NK-92 (cell line): ENCODE measurements around the gene PRPSAP2.

Experiments used
- DNase-seq: peaks from one replicate; lab custom pipeline; 2025; ENCODE audit not compliant: unreplicated experiment; lab: John Stamatoyannopoulos, UW

Gene PRPSAP2

GRCh38 chr17:18960803-18961511, 103.0 kb downstream of the PRPSAP2 start:
- no peak for DNase-seq

- no peak for DNase-seq
Measured at GRCh38 chr17:18961634-18962493, 103.9 kb downstream of the PRPSAP2 start.

- no peak for DNase-seq
Measured at GRCh38 chr17:18962494-18962815, 104.5 kb downstream of the PRPSAP2 start.

- no peak for DNase-seq
Measured at GRCh38 chr17:18963126-18964017, 105.4 kb downstream of the PRPSAP2 start.

GRCh38 chr17:18964018-18964351, 106.1 kb downstream of the PRPSAP2 start:
- DNase-seq = no peak

GRCh38 chr17:18964550-18964949, 106.6 kb downstream of the PRPSAP2 start:
- DNase-seq = no peak

- no peak for DNase-seq
Measured at GRCh38 chr17:18965530-18966236, 107.8 kb downstream of the PRPSAP2 start.

GRCh38 chr17:18966831-18967624, 109.1 kb downstream of the PRPSAP2 start:
- no peak for DNase-seq

GRCh38 chr17:18967916-18968315, 110.0 kb downstream of the PRPSAP2 start:
- DNase-seq = no peak

GRCh38 chr17:18968345-18968744, 110.4 kb downstream of the PRPSAP2 start:
- no peak for DNase-seq

- DNase-seq = no peak
Measured at GRCh38 chr17:18968945-18969887, 111.3 kb downstream of the PRPSAP2 start.

- no peak for DNase-seq
Measured at GRCh38 chr17:18970582-18971480, 112.9 kb downstream of the PRPSAP2 start.

GRCh38 chr17:18971801-18972200, 113.9 kb downstream of the PRPSAP2 start:
- no peak for DNase-seq

- no peak for DNase-seq
Measured at GRCh38 chr17:18974407-18975149, 116.6 kb downstream of the PRPSAP2 start.

- DNase-seq = no peak
Measured at GRCh38 chr17:18975597-18975996, 117.7 kb downstream of the PRPSAP2 start.

- DNase-seq = no peak
Measured at GRCh38 chr17:18976201-18976600, 118.3 kb downstream of the PRPSAP2 start.

- no peak for DNase-seq
Measured at GRCh38 chr17:18977021-18977420, 119.1 kb downstream of the PRPSAP2 start.
